ENCODE results near the gene HIC1. TPM values are rescaled to one million over a fixed set of nuclear protein-coding genes. Genes with fewer than 3 reads are reported as not detected.
"Not testable (repeated sequence)": the region's sequence is repeated elsewhere in the genome, so short reads cannot be mapped to it uniquely, and the experiment has no call there.

The HIC1 gene
- total RNA-seq, 1 experiment from 2014 or later = 1.4 TPM

DNA sequence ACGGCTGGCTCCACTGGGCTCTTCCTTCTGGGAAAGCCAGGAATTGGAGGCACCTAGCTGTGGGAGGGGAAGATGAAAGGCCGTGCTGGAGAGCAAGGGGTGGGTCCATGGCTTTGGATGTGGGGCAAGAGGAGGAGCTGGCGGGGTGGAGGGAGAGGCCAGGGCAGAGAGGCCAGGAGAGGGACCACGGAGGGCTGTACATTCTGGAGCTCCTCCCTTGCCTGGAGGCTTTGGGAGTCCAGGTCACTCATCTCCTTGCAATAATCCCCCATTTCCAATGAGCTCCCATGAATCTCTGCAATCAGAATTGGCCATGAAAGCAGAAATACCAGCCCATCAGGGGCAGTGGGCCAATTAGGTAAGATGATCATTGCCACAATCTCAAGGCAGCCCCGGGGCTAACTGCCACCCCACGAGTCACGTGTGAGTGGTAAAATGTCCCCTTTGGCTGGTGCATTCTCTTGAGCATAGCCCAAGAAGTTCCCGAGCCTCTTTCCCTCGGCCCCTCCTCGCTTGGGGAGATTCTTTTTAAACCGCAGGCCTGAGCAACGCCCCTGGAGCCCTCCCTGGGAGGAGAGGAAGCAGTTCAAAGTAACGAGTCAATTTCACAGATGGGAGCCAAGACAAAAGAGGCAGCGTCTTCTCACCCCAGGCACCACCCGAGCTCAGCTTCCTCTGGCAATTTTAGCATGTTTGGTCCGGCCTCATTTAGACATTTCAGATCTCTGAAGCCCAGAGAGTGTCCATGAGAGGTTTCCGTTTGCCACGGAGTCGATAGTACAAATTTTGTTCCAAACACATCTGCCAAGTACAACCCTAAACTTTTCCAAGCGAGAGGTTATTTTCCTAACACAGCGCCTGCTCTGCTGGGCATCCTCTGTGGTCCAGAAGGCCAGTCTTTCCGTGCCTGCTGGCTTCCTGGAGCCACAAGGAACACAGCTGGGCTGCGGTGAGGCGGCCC lies 43.2 kb upstream of the HIC1 start:
- ChIA-PET CTCF (no interaction called here), POLR2A (no interaction called here)
- H3K36me3 ChIP-seq (ENCODE audit: control insufficient read depth, insufficient read depth, low read length) = no peaks in the 10 kb centered on the region
- no peaks in the 10 kb centered on the region for H3K9me3 ChIP-seq (ENCODE audit: control insufficient read depth, insufficient read depth, low read depth, low read length)
- no peaks in the 10 kb centered on the region for H3K4me1 ChIP-seq (ENCODE audit: control insufficient read depth, insufficient read depth, low read length)
- DNase-seq (ENCODE audit: low read depth, low spot score) (no peak), ATAC-seq (peak; percentile 20; the same call in 1 of the 2 replicates)
- no peak overlapping the region for H3K4me3 ChIP-seq (ENCODE audit: low read depth in 2 of 2, low read length in 2 of 2)
- no peak overlapping the region for H3K27ac ChIP-seq (ENCODE audit: low read length)
- TF ChIP-seq POLR2AphosphoS5 (IDR thresholded peaks at IDR 0.05; ENCODE audit: low read depth, low read length) (no peak), SIN3A (IDR thresholded peaks at IDR 0.05; ENCODE audit: borderline replicate concordance, insufficient read depth, low read depth, low read length) (no peak)
- TF ChIP-seq, protein P1, sequence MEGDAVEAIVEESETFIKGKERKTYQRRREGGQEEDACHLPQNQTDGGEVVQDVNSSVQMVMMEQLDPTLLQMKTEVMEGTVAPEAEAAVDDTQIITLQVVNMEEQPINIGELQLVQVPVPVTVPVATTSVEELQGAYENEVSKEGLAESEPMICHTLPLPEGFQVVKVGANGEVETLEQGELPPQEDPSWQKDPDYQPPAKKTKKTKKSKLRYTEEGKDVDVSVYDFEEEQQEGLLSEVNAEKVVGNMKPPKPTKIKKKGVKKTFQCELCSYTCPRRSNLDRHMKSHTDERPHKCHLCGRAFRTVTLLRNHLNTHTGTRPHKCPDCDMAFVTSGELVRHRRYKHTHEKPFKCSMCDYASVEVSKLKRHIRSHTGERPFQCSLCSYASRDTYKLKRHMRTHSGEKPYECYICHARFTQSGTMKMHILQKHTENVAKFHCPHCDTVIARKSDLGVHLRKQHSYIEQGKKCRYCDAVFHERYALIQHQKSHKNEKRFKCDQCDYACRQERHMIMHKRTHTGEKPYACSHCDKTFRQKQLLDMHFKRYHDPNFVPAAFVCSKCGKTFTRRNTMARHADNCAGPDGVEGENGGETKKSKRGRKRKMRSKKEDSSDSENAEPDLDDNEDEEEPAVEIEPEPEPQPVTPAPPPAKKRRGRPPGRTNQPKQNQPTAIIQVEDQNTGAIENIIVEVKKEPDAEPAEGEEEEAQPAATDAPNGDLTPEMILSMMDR (IDR thresholded peaks at IDR 0.05) = no peak
- TF ChIP-seq, protein P2, sequence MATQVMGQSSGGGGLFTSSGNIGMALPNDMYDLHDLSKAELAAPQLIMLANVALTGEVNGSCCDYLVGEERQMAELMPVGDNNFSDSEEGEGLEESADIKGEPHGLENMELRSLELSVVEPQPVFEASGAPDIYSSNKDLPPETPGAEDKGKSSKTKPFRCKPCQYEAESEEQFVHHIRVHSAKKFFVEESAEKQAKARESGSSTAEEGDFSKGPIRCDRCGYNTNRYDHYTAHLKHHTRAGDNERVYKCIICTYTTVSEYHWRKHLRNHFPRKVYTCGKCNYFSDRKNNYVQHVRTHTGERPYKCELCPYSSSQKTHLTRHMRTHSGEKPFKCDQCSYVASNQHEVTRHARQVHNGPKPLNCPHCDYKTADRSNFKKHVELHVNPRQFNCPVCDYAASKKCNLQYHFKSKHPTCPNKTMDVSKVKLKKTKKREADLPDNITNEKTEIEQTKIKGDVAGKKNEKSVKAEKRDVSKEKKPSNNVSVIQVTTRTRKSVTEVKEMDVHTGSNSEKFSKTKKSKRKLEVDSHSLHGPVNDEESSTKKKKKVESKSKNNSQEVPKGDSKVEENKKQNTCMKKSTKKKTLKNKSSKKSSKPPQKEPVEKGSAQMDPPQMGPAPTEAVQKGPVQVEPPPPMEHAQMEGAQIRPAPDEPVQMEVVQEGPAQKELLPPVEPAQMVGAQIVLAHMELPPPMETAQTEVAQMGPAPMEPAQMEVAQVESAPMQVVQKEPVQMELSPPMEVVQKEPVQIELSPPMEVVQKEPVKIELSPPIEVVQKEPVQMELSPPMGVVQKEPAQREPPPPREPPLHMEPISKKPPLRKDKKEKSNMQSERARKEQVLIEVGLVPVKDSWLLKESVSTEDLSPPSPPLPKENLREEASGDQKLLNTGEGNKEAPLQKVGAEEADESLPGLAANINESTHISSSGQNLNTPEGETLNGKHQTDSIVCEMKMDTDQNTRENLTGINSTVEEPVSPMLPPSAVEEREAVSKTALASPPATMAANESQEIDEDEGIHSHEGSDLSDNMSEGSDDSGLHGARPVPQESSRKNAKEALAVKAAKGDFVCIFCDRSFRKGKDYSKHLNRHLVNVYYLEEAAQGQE (IDR thresholded peaks at IDR 0.05; ENCODE audit: insufficient read depth in 1 of 2, low read depth in 2 of 2, low read length in 1 of 2) = no peak
- BruUV-seq (replicated peaks) = no TSS peak
- H3K27me3 ChIP-seq (ENCODE audit: control insufficient read depth, insufficient read depth, low read length) = no peaks in the 10 kb centered on the region
- intact Hi-C loops (cut with micrococcal nuclease; ENCODE audit: unreplicated experiment) (no loop called here), in situ Hi-C loops (cut with HindIII; ENCODE audit: low pct_unique_long_range_greater_than_20kb, low sequenced_read_pairs) (no loop called here)

DNA sequence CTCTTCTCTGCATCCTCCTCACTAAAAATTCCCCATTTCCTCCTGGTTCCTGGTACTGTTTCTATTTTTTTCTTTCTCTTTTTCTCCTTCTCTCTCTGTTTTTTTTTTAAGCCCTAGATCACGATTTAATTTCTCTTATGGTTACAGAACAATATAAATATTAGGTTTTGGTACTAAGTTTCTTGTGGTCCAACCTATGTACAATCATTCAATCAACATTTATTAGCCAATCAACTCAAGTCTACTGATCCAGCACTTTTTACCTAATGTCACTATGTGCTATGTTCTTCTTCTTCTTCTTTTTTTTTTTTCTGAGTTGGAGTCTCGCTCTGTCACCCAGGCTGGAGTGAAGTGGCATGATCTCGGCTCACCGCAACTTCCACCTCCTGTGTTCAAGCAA lies 42.4 kb upstream of the HIC1 start:
- CTCF ChIA-PET = no interaction called here
- in situ Hi-C loops (cut with HindIII; ENCODE audit: low pct_unique_long_range_greater_than_20kb, low sequenced_read_pairs) (no loop called here), intact Hi-C loops (cut with micrococcal nuclease; ENCODE audit: unreplicated experiment) (no loop called here)
- no peaks in the 10 kb centered on the region for H3K27me3 ChIP-seq (ENCODE audit: control insufficient read depth, insufficient read depth, low read length)
- DNase-seq (ENCODE audit: low read depth, low spot score) (no peak), ATAC-seq (no peak)
- no peaks in the 10 kb centered on the region for H3K36me3 ChIP-seq (ENCODE audit: control insufficient read depth, insufficient read depth, low read length)
- H3K4me1 ChIP-seq (ENCODE audit: control insufficient read depth, insufficient read depth, low read length) = no peaks in the 10 kb centered on the region
- H3K4me3 ChIP-seq (ENCODE audit: low read depth in 2 of 2, low read length in 2 of 2) = no peak overlapping the region
- POLR2A ChIA-PET = no interaction called here
- TF ChIP-seq, protein P1 (IDR thresholded peaks at IDR 0.05) = no peak
- no peak for TF ChIP-seq TCF7L2 (IDR thresholded peaks at IDR 0.05; ENCODE audit: low read depth, low read length)
- TF ChIP-seq, protein P2 (IDR thresholded peaks at IDR 0.05; ENCODE audit: insufficient read depth in 1 of 2, low read depth in 2 of 2, low read length in 1 of 2) = no peak
- TF ChIP-seq SIN3A (IDR thresholded peaks at IDR 0.05; ENCODE audit: borderline replicate concordance, insufficient read depth, low read depth, low read length) = no peak
- TF ChIP-seq POLR2AphosphoS5 (IDR thresholded peaks at IDR 0.05; ENCODE audit: low read depth, low read length) = no peak
- H3K9me3 ChIP-seq (ENCODE audit: control insufficient read depth, insufficient read depth, low read depth, low read length) = no peaks in the 10 kb centered on the region
- no TSS peak for BruUV-seq (replicated peaks)
- H3K27ac ChIP-seq (ENCODE audit: low read length) = no peak overlapping the region

DNA sequence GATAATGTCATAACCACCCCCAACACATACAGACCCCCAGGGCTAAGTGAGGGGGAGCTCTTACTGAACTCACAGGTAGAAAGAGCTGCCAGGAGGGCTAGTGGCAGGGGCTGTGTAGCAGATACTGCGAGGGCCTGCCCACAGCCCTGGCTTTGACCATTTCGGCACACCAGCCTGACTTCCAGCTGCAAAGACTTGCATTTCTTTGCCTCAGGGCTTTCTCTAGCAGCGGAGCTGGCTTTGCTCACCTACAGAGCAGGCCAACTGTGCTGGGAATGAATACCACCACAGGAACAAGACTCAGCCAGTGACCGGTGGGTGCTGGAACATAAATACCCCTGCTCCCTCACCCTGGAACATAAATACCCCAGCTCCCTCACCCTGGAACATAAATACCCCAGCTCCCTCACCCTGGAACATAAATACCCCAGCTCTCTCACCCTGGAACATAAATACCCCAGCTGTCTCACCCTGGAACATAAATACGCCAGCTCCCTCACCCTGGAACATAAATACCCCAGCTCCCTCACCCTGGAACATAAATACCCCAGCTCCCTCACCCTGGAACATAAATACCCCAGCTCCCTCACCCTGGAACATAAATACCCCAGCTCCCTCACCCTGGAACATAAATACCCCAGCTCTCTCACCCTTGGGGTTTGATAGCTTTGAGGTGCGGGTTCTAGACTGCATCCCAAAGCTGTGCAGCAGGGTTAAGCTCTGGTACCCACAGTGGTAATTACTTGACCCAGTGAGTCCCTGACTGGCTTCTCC lies 41.5 kb upstream of the HIC1 start:
- DNase-seq (ENCODE audit: low read depth, low spot score); BruUV-seq (replicated peaks); H3K27ac ChIP-seq (ENCODE audit: low read length); H3K4me1 ChIP-seq (ENCODE audit: control insufficient read depth, insufficient read depth, low read length); H3K27me3 ChIP-seq (ENCODE audit: control insufficient read depth, insufficient read depth, low read length); H3K36me3 ChIP-seq (ENCODE audit: control insufficient read depth, insufficient read depth, low read length); intact Hi-C loops (cut with micrococcal nuclease; ENCODE audit: unreplicated experiment); in situ Hi-C loops (cut with HindIII; ENCODE audit: low pct_unique_long_range_greater_than_20kb, low sequenced_read_pairs); H3K4me3 ChIP-seq (ENCODE audit: low read depth in 2 of 2, low read length in 2 of 2); CTCF ChIA-PET; POLR2A ChIA-PET; H3K9me3 ChIP-seq (ENCODE audit: control insufficient read depth, insufficient read depth, low read depth, low read length): not testable (repeated sequence)
- peak; percentile 56; the same call in 1 of the 2 replicates for ATAC-seq
